ENCODE measurements around the gene ABCC1.
"Not testable (repeated sequence)": the region's sequence is repeated elsewhere in the genome, so short reads cannot be mapped to it uniquely, and the experiment has no call there.

- TF ChIP-seq CTCF (IDR thresholded peaks at IDR 0.05); ATF3 (CRISPR knock-in tag; conservative IDR thresholded peaks at IDR 0.05); TEAD4 (CRISPR knock-in tag; IDR thresholded peaks at IDR 0.05); NR2C2 (CRISPR knock-in tag; IDR thresholded peaks at IDR 0.05); ZBTB43 (CRISPR knock-in tag; IDR thresholded peaks at IDR 0.05); EMX1 (CRISPR knock-in tag; IDR thresholded peaks at IDR 0.05); ZNF281 (CRISPR knock-in tag; IDR thresholded peaks at IDR 0.05); ETV6 (CRISPR knock-in tag; IDR thresholded peaks at IDR 0.05); TEAD1 (CRISPR knock-in tag; IDR thresholded peaks at IDR 0.05): not testable (repeated sequence)
Measured at GRCh38 chr16:15956106-15956505, 6.7 kb downstream of the ABCC1 start.

All from WTC11 (cell line).